K562 (cell line): ENCODE results near the gene FAM53B. TPM values are rescaled to one million over a fixed set of nuclear protein-coding genes. Genes with fewer than 3 reads are reported as not detected.

Experiments used
- ATAC-seq: fragments of 200-7000 bp; cut with Tn5 transposase; 3 replicates; pipeline ENCODE4 v1.9.1; 2020; ENCODE audit warnings: moderate library complexity
- BruUV-seq: library from RNA; stranded (reverse); fragments of 400-500 nt; replicated peaks from 2 replicates; lab custom pipeline; 2021; lab: Mats Ljungman, UMichigan
- CTCF ChIA-PET: fragments of 300-600 bp; formaldehyde crosslinking; extraction: SDS; loops from one replicate; lab custom pipeline; 2021; ENCODE audit warnings: low intra/inter-chr PET ratio; lab: Yijun Ruan, JAX
- POLR2A ChIA-PET: fragments of 300-600, 350-650 bp; sonication (Branson Sonifier 250); formaldehyde crosslinking; extraction: SDS; loops from one replicate; lab custom pipeline; 2021; ENCODE audit warnings: antibody characterized with exemption, inconsistent platforms; lab: Yijun Ruan, JAX
- DNase-seq, 4 experiments: peaks; one replicate each; pipeline versions ENCODE4 v3.0.0 to v3.0.0-alpha.2; 2011 to 2018; ENCODE audit warnings: low spot score in 3 of 4, mixed read lengths in 3 of 4; ENCODE audit errors: extremely low read depth in 1 of 4
- FAIRE-seq: peaks from 2 replicates; lab custom pipeline; 2011; peaks lifted over from hg19 to GRCh38; lab: Jason Lieb, UNC
- H2AFZ ChIP-seq: 2 replicates; pipeline ENCODE4 v1.6.0; 2011; ENCODE audit warnings: low read depth, low read length, control low read depth, inconsistent platforms
- H3K27ac ChIP-seq: fragments of 200-600 bp; 3 replicates; pipeline ENCODE4 v1.8.0; 2011; ENCODE audit warnings: low read depth, mild to moderate bottlenecking, control low read depth, inconsistent platforms, low read length, moderate library complexity, mixed read lengths; ENCODE audit errors: extremely low read depth
- H3K27me3 ChIP-seq, 2 experiments: fragments of 300-600 bp in 1 of 2; 2 replicates in 1 of 2; 3 replicates in 1 of 2; pipeline versions ENCODE4 v1.6.0 to v1.8.0; 2011; ENCODE audit warnings: inconsistent platforms in 2 of 2, low read length in 2 of 2, mild to moderate bottlenecking in 1 of 2, mixed read lengths in 1 of 2, moderate library complexity in 1 of 2; ENCODE audit not compliant: control insufficient read depth in 2 of 2, insufficient read depth in 2 of 2
- H3K36me3 ChIP-seq: fragments of 300-600 bp; 3 replicates; pipeline ENCODE4 v1.8.0; 2011; ENCODE audit warnings: mild to moderate bottlenecking, low read length, inconsistent platforms; ENCODE audit not compliant: control insufficient read depth, insufficient read depth
- H3K4me1 ChIP-seq, 2 experiments: fragments of 200-600 bp in 1 of 2; replicated peaks in 1 of 2; 2 replicates in 1 of 2; 3 replicates in 1 of 2; pipeline versions ENCODE4 v1.5.1 to v1.8.0; 2011; ENCODE audit warnings: inconsistent platforms in 2 of 2, low read length in 2 of 2, mild to moderate bottlenecking in 1 of 2, mixed read lengths in 1 of 2, moderate library complexity in 1 of 2; ENCODE audit not compliant: control insufficient read depth in 2 of 2, insufficient read depth in 2 of 2
- H3K4me2 ChIP-seq: 2 replicates; pipeline ENCODE4 v1.6.1; 2011; ENCODE audit warnings: low read length, control low read depth, inconsistent platforms, mixed read lengths; ENCODE audit not compliant: insufficient read depth
- H3K4me3 ChIP-seq: fragments of 200-600 bp; sonication (generic), shearing (Covaris generic); 2 replicates; pipeline ENCODE4 v1.5.1; 2016; ENCODE audit warnings: control low read depth, inconsistent platforms
- H3K79me2 ChIP-seq: fragments of 200-600 bp; 3 replicates; pipeline ENCODE4 v1.8.0; 2011; ENCODE audit warnings: low read length, inconsistent platforms; ENCODE audit not compliant: control insufficient read depth, insufficient read depth
- H3K9ac ChIP-seq, 2 experiments: 2 replicates each; pipeline versions ENCODE4 v1.6.0 to v1.6.1; 2011; ENCODE audit warnings: low read depth in 2 of 2, low read length in 2 of 2, control low read depth in 1 of 2, inconsistent platforms in 1 of 2, mild to moderate bottlenecking in 1 of 2, mixed read lengths in 1 of 2; ENCODE audit not compliant: insufficient read depth in 1 of 2
- H3K9me1 ChIP-seq: one replicate; pipeline ENCODE4 v1.6.0; 2011; ENCODE audit warnings: inconsistent platforms, mild to moderate bottlenecking, low read length, moderate library complexity; ENCODE audit not compliant: control insufficient read depth, insufficient read depth
- H3K9me3 ChIP-seq: replicated peaks from 2 replicates; pipeline ENCODE4 v1.5.1; 2011; ENCODE audit warnings: low read depth, low read length, inconsistent platforms; ENCODE audit not compliant: control insufficient read depth, insufficient read depth
- H4K20me1 ChIP-seq: replicated peaks from 2 replicates; pipeline ENCODE4 v1.6.1; 2011; ENCODE audit warnings: low read length, inconsistent platforms, mixed read lengths; ENCODE audit not compliant: control insufficient read depth, insufficient read depth
- ATF1 ChIP-seq, 2 experiments: fragments of 450-650 bp in 1 of 2; IDR thresholded peaks; 2 replicates each; pipeline ENCODE4 v1.6.1; 2016; ENCODE audit warnings: missing compliant biosample characterization in 1 of 2, missing genetic modification characterization in 1 of 2
- ATF6 ChIP-seq: sonication (generic); formaldehyde crosslinking; IDR thresholded peaks from 2 replicates; pipeline ENCODE4 v1.4.0; 2020; ENCODE audit warnings: mild to moderate bottlenecking, missing genetic modification reagents
- CHCHD3 ChIP-seq: fragments of 250-450 bp; sonication (Bioruptor Pico); IDR thresholded peaks from 2 replicates; pipeline ENCODE4 v2.1.2; 2022; ENCODE audit warnings: mild to moderate bottlenecking
- ETS2 ChIP-seq: IDR thresholded peaks from 2 replicates; pipeline ENCODE4 v1.6.1; 2016; ENCODE audit warnings: borderline replicate concordance, missing genetic modification characterization, mild to moderate bottlenecking, moderate library complexity, missing compliant biosample characterization; ENCODE audit not compliant: poor library complexity, severe bottlenecking
- HDAC2 ChIP-seq: fragments of 450-650 bp; IDR thresholded peaks from 2 replicates; pipeline ENCODE4 v1.6.1; 2016; ENCODE audit warnings: mild to moderate bottlenecking
- HDAC6 ChIP-seq: IDR thresholded peaks from 2 replicates; pipeline ENCODE4 v1.6.1; 2012; ENCODE audit warnings: low read depth, mild to moderate bottlenecking, control low read depth, inconsistent platforms, low read length, moderate library complexity
- POLR3A ChIP-seq: IDR thresholded peaks from 2 replicates; pipeline ENCODE4 v1.6.1; 2011; ENCODE audit warnings: borderline replicate concordance, mild to moderate bottlenecking, moderate library complexity; ENCODE audit not compliant: insufficient read length, insufficient read depth; ENCODE audit errors: extremely low read depth
- ZNF23 ChIP-seq: fragments of 250-450 bp; sonication (Bioruptor Pico); IDR thresholded peaks from 2 replicates; pipeline ENCODE4 v1.4.0; 2020; ENCODE audit warnings: mild to moderate bottlenecking
- WGBS: fragments of 100-300 bp; shearing (Covaris generic); methylation state at CpG from one replicate; pipeline ENCODE4 v1.1.6; 2016; ENCODE audit warnings: low coverage, mixed read lengths; ENCODE audit not compliant: insufficient coverage; ENCODE audit errors: missing lambda C conversion rate; 5-methylcytosine and 5-hydroxymethylcytosine counted together
- in situ Hi-C: fragments of 300-500 bp; cut with MboI; formaldehyde crosslinking; loops from 4 replicates; pipeline ENCODE4 v1.15.0; 2018; ENCODE audit warnings: inconsistent platforms, mixed read lengths
- intact Hi-C: fragments of 100-400 bp; cut with micrococcal nuclease; formaldehyde crosslinking; loops from 2 replicates; pipeline ENCODE4 v1.14.2; 2022
- polyA plus RNA-seq, 8 experiments: library from polyadenylated mRNA; depleted of rRNA in 4 of 8; stranded (reverse) in 5 of 8; unstranded in 3 of 8; fragments of >200 nt; fragmentation: Nextera tagmentation in 2 of 8; fragmentation: Illumina TruSeq in 1 of 8; extraction: Ambion mirVana in 2 of 8; extraction: Trizol in 1 of 8; gene quantifications; 2 replicates each; pipeline versions ENCODE4 v1.2.1 to v1.2.3, GENCODE V29; 2011 to 2014; ENCODE audit warnings: inconsistent platforms in 1 of 8, missing spikeins in 1 of 8
- total RNA-seq, 7 experiments: library from RNA; depleted of rRNA in 6 of 7; stranded (reverse); fragments of >200 nt in 6 of 7; fragmentation: Illumina TruSeq in 2 of 7; extraction: Trizol in 2 of 7; gene quantifications; 2 replicates each; pipeline versions ENCODE4 v1.2.1 to v1.2.3, GENCODE V29; 2011 to 2021; ENCODE audit warnings: low replicate concordance in 1 of 7
- TF ChIP-seq, protein P1 (sequence below): fragments of 250-450 bp; sonication (Bioruptor Pico); IDR thresholded peaks from 2 replicates; pipeline ENCODE4 v1.9.0; 2021; ENCODE audit warnings: mild to moderate bottlenecking

The FAM53B gene
- total and polyA plus RNA-seq, 9 of the 15 experiments (the other 6 are each of a cell fraction or from before 2014, with no cell fraction given) = 0.03 to 16.5 (median 5.0) TPM

GRCh38 chr10:124628676-124629021 lies 115.5 kb downstream of the FAM53B start:
- H3K27me3 ChIP-seq = no peaks in the 10 kb centered on the region
- peak overlapping the region; percentile 62; the same call in 1 of the 2 replicates for H3K4me2 ChIP-seq
- no peaks in the 10 kb centered on the region for H3K9me3 ChIP-seq
- peaks cover 4% of the 10 kb centered on the region for H3K9me1 ChIP-seq
- H2AFZ ChIP-seq = no peak overlapping the region; the same call in 1 of the 2 replicates
- H3K27ac ChIP-seq = peak overlapping the region; percentile 24
- BruUV-seq = no TSS peak
- no peak for FAIRE-seq
- H3K9ac ChIP-seq = peak overlapping the region; percentile 21 to 76; a peak in 3 of 4 replicates
- H3K4me3 ChIP-seq = no peak overlapping the region
- in situ Hi-C loops = no loop called here
- no peaks in the 10 kb centered on the region for H3K36me3 ChIP-seq
- H3K79me2 ChIP-seq = 0 out of 3 replicates have a peak, but pooled peaks cover 3% of the 10 kb centered on the region
- ChIA-PET POLR2A (interaction anchor here (0.7 kb wide), 1 partner anchor 13 kb away, joined by 3 read pairs; no protein-coding TSS in a partner anchor), CTCF (no interaction called here)
- ATAC-seq = peak; percentile 31
- peaks cover 13 to 60% of the 10 kb centered on the region in 2 experiments; a peak in 4 of 5 replicates for H3K4me1 ChIP-seq
- H4K20me1 ChIP-seq = peaks cover 5% of the 10 kb centered on the region; the same call in 1 of the 2 replicates
- intact Hi-C loops = loop anchor here (1.0 kb wide), 1 partner anchor 43 kb away; no protein-coding TSS in a partner anchor
- WGBS = 58% methylated on average over 8 of the region's 9 CpGs
- DNase-seq = peak in 3 of 4 experiments; percentile 23 to 58 (median 58)
- TF ChIP-seq POLR3A (no peak), HDAC2 (no peak), ATF1 (CRISPR knock-in tag; IDR thresholded peaks at IDR 0.05) (no peak), ATF1 (tag; IDR thresholded peaks at IDR 0.05) (no peak), ATF6 (CRISPR knock-in tag) (0 out of 2 replicates have a peak, but pooled peaks have one; percentile 61), ZNF23 (CRISPR knock-in tag) (no peak), ETS2 (tag) (no peak), HDAC6 (no peak), CHCHD3 (no peak)
- TF ChIP-seq, protein P1, sequence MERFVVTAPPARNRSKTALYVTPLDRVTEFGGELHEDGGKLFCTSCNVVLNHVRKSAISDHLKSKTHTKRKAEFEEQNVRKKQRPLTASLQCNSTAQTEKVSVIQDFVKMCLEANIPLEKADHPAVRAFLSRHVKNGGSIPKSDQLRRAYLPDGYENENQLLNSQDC = no peak
